IgD-negative memory B cell (primary cell): Measurements from ENCODE around the gene TMEM86A. TPM values are rescaled to one million over a fixed set of nuclear protein-coding genes. Genes with fewer than 3 reads are reported as not detected.
A peak's percentile ranks its signal among the peaks of the same experiment; 100 is the strongest.

ENCODE experiments used
- H3K27ac Mint-ChIP-seq, 3 donors: one replicate each; pipeline ENCODE4 v1.8.0; 2020 to 2022; ENCODE audit warnings: mild to moderate bottlenecking in 3 of 3, mixed read lengths in 3 of 3, moderate library complexity in 1 of 3
- H3K27me3 Mint-ChIP-seq: one replicate; pipeline ENCODE4 v1.8.0; 2021; ENCODE audit warnings: mixed read lengths
- H3K36me3 Mint-ChIP-seq: one replicate; pipeline ENCODE4 v1.8.0; 2020; ENCODE audit warnings: mild to moderate bottlenecking, mixed read lengths
- H3K4me1 Mint-ChIP-seq, 3 donors: one replicate each; pipeline ENCODE4 v1.8.0; 2020 to 2022; ENCODE audit warnings: mixed read lengths in 3 of 3, mild to moderate bottlenecking in 1 of 3
- H3K4me3 Mint-ChIP-seq, 4 donors: one replicate each; pipeline ENCODE4 v1.8.0; 2020 to 2022; ENCODE audit warnings: mild to moderate bottlenecking in 4 of 4, mixed read lengths in 4 of 4, moderate library complexity in 3 of 4
- H3K9me3 Mint-ChIP-seq, 3 donors: one replicate each; pipeline ENCODE4 v1.8.0; 2020 to 2021; ENCODE audit warnings: mixed read lengths in 3 of 3, mild to moderate bottlenecking in 1 of 3
- polyA plus RNA-seq: library from polyadenylated mRNA; unstranded; fragments of 300-500 nt; fragmentation: Illumina TruSeq; gene quantifications from one replicate; pipeline ENCODE4 v1.2.3, GENCODE V29; 2021

The TMEM86A gene
- polyA plus RNA-seq, 1 donor from 2014 or later: 0.56 TPM

- Mint-ChIP-seq H3K9me3 (no peaks in the 10 kb centered on the region), H3K4me3 (peak overlapping the region in 2 of 4 donors; percentile 0 to 69), H3K27me3 (no peaks in the 10 kb centered on the region), H3K36me3 (peaks cover 3% of the 10 kb centered on the region), H3K27ac (no peak overlapping the region), H3K4me1 (peaks cover 17 to 19% (median 18%) of the 10 kb centered on the region in 3 donors)
Measured at GRCh38 chr11:18727479-18728236, 29.1 kb downstream of the TMEM86A start.

GRCh38 chr11:18728658-18729057, 30.1 kb downstream of the TMEM86A start:
- H3K9me3 Mint-ChIP-seq: no peaks in the 10 kb centered on the region
- H3K4me1 Mint-ChIP-seq: peaks cover 17 to 19% (median 18%) of the 10 kb centered on the region in 3 donors
- H3K36me3 Mint-ChIP-seq: peaks cover 3% of the 10 kb centered on the region
- no peaks in the 10 kb centered on the region for H3K27me3 Mint-ChIP-seq
- H3K27ac Mint-ChIP-seq: no peak overlapping the region
- no peak overlapping the region for H3K4me3 Mint-ChIP-seq

- H3K4me3 Mint-ChIP-seq: no peak overlapping the region
- H3K9me3 Mint-ChIP-seq: no peaks in the 10 kb centered on the region
- H3K27me3 Mint-ChIP-seq: no peaks in the 10 kb centered on the region
- H3K27ac Mint-ChIP-seq: no peak overlapping the region
- peaks cover 3% of the 10 kb centered on the region for H3K36me3 Mint-ChIP-seq
- peaks cover 17 to 19% (median 18%) of the 10 kb centered on the region in 3 donors for H3K4me1 Mint-ChIP-seq
Measured at GRCh38 chr11:18729426-18729825, 30.8 kb downstream of the TMEM86A start.

GRCh38 chr11:18730020-18730419, 31.4 kb downstream of the TMEM86A start:
- no peaks in the 10 kb centered on the region for H3K9me3 Mint-ChIP-seq
- no peaks in the 10 kb centered on the region for H3K27me3 Mint-ChIP-seq
- H3K4me3 Mint-ChIP-seq: peak overlapping the region in 1 of 4 donors; percentile 28
- H3K36me3 Mint-ChIP-seq: peaks cover 3% of the 10 kb centered on the region
- peaks cover 17 to 19% (median 18%) of the 10 kb centered on the region in 3 donors for H3K4me1 Mint-ChIP-seq
- H3K27ac Mint-ChIP-seq: peak overlapping the region in 1 of 3 donors; percentile 44

- Mint-ChIP-seq H3K36me3 (peaks cover 3% of the 10 kb centered on the region), H3K4me1 (peaks cover 17 to 19% (median 18%) of the 10 kb centered on the region in 3 donors), H3K27me3 (no peaks in the 10 kb centered on the region), H3K9me3 (no peaks in the 10 kb centered on the region), H3K27ac (peak overlapping the region in 2 of 3 donors; percentile 10 to 33), H3K4me3 (peak overlapping the region in 1 of 4 donors; percentile 1)
Measured at GRCh38 chr11:18731441-18731840, 32.9 kb downstream of the TMEM86A start.

- H3K4me3 Mint-ChIP-seq: peak overlapping the region in 2 of 4 donors; percentile 1 to 68
- H3K4me1 Mint-ChIP-seq: peaks cover 17 to 19% (median 18%) of the 10 kb centered on the region in 3 donors
- H3K27me3 Mint-ChIP-seq: no peaks in the 10 kb centered on the region
- no peaks in the 10 kb centered on the region for H3K9me3 Mint-ChIP-seq
- peak overlapping the region in 1 of 3 donors; percentile 33 for H3K27ac Mint-ChIP-seq
- peaks cover 3% of the 10 kb centered on the region for H3K36me3 Mint-ChIP-seq
Measured at GRCh38 chr11:18731949-18732821, 33.6 kb downstream of the TMEM86A start.

GRCh38 chr11:18733202-18733601, 34.6 kb downstream of the TMEM86A start:
- no peak overlapping the region for H3K27ac Mint-ChIP-seq
- no peaks in the 10 kb centered on the region for H3K27me3 Mint-ChIP-seq
- peaks cover 13 to 14% (median 13%) of the 10 kb centered on the region in 3 donors for H3K4me1 Mint-ChIP-seq
- H3K36me3 Mint-ChIP-seq: peaks cover 3% of the 10 kb centered on the region
- no peak overlapping the region for H3K4me3 Mint-ChIP-seq
- no peaks in the 10 kb centered on the region for H3K9me3 Mint-ChIP-seq

- Mint-ChIP-seq H3K4me1 (peaks cover 5% of the 10 kb centered on the region in 3 donors), H3K27me3 (no peaks in the 10 kb centered on the region), H3K27ac (no peak overlapping the region), H3K9me3 (no peaks in the 10 kb centered on the region), H3K4me3 (no peak overlapping the region), H3K36me3 (peaks cover 3% of the 10 kb centered on the region)
Measured at GRCh38 chr11:18736590-18737148, 38.1 kb downstream of the TMEM86A start.

- H3K27me3 Mint-ChIP-seq: no peaks in the 10 kb centered on the region
- H3K4me3 Mint-ChIP-seq: no peak overlapping the region
- no peak overlapping the region for H3K27ac Mint-ChIP-seq
- H3K4me1 Mint-ChIP-seq: no peaks in the 10 kb centered on the region
- H3K9me3 Mint-ChIP-seq: no peaks in the 10 kb centered on the region
- H3K36me3 Mint-ChIP-seq: no peaks in the 10 kb centered on the region
Measured at GRCh38 chr11:18737642-18738041, 39.1 kb downstream of the TMEM86A start.

GRCh38 chr11:18739685-18740084, 41.1 kb downstream of the TMEM86A start:
- no peak overlapping the region for H3K27ac Mint-ChIP-seq
- H3K36me3 Mint-ChIP-seq: no peaks in the 10 kb centered on the region
- no peaks in the 10 kb centered on the region for H3K27me3 Mint-ChIP-seq
- H3K4me3 Mint-ChIP-seq: no peak overlapping the region
- H3K4me1 Mint-ChIP-seq: no peaks in the 10 kb centered on the region
- no peaks in the 10 kb centered on the region for H3K9me3 Mint-ChIP-seq

- H3K27ac Mint-ChIP-seq: no peak overlapping the region
- no peaks in the 10 kb centered on the region for H3K27me3 Mint-ChIP-seq
- no peak overlapping the region for H3K4me3 Mint-ChIP-seq
- H3K9me3 Mint-ChIP-seq: no peaks in the 10 kb centered on the region
- no peaks in the 10 kb centered on the region for H3K36me3 Mint-ChIP-seq
- no peaks in the 10 kb centered on the region for H3K4me1 Mint-ChIP-seq
Measured at GRCh38 chr11:18741783-18742182, 43.2 kb downstream of the TMEM86A start.

- H3K4me3 Mint-ChIP-seq: no peak overlapping the region
- no peaks in the 10 kb centered on the region for H3K9me3 Mint-ChIP-seq
- H3K4me1 Mint-ChIP-seq: no peaks in the 10 kb centered on the region
- no peaks in the 10 kb centered on the region for H3K36me3 Mint-ChIP-seq
- H3K27ac Mint-ChIP-seq: no peak overlapping the region
- no peaks in the 10 kb centered on the region for H3K27me3 Mint-ChIP-seq
Measured at GRCh38 chr11:18743365-18743764, 44.8 kb downstream of the TMEM86A start.

- Mint-ChIP-seq H3K4me3 (no peak overlapping the region), H3K9me3 (no peaks in the 10 kb centered on the region), H3K36me3 (no peaks in the 10 kb centered on the region), H3K4me1 (no peaks in the 10 kb centered on the region), H3K27me3 (no peaks in the 10 kb centered on the region), H3K27ac (no peak overlapping the region)
Measured at GRCh38 chr11:18743900-18744514, 45.4 kb downstream of the TMEM86A start.

GRCh38 chr11:18745251-18745650, 46.7 kb downstream of the TMEM86A start:
- Mint-ChIP-seq H3K4me3 (no peak overlapping the region), H3K36me3 (no peaks in the 10 kb centered on the region), H3K27ac (no peak overlapping the region), H3K27me3 (no peaks in the 10 kb centered on the region), H3K4me1 (no peaks in the 10 kb centered on the region), H3K9me3 (no peaks in the 10 kb centered on the region)
